Endothelial cell of umbilical vein (primary cell): ENCODE results near the gene TMEM225B. TPM values are rescaled to one million over a fixed set of nuclear protein-coding genes. Genes with fewer than 3 reads are reported as not detected.
"Not testable (repeated sequence)": the region's sequence is repeated elsewhere in the genome, so short reads cannot be mapped to it uniquely, and the experiment has no call there.

ENCODE experiments used
- BruUV-seq: library from RNA; stranded (reverse); fragments of 400-500 nt; replicated peaks from 2 replicates; lab custom pipeline; 2021; lab: Mats Ljungman, UMichigan
- CTCF ChIA-PET: fragments of 300-600, 350-600 bp; sonication (Branson Sonifier 250); formaldehyde crosslinking; loops from one replicate; lab custom pipeline; 2021; ENCODE audit warnings: antibody characterized with exemption, inconsistent platforms; lab: Charles Lee
- POLR2A ChIA-PET: fragments of 300-600, 350-600 bp; sonication (Branson Sonifier 250); formaldehyde crosslinking; loops from one replicate; lab custom pipeline; 2021; ENCODE audit warnings: antibody characterized with exemption, inconsistent platforms; lab: Charles Lee
- DNase-seq: peaks from one replicate; pipeline ENCODE4 v3.0.0-alpha.2; 2011; ENCODE audit warnings: low read depth, low spot score
- FAIRE-seq: peaks from 2 replicates; lab custom pipeline; 2011; peaks lifted over from hg19 to GRCh38; lab: Jason Lieb, UNC
- H2AFZ ChIP-seq: 2 replicates; pipeline ENCODE4 v1.6.0; 2012; ENCODE audit warnings: low read depth, low read length, control low read depth, inconsistent platforms
- H3K27ac ChIP-seq: 2 replicates; pipeline ENCODE4 v1.5.1; 2011; ENCODE audit warnings: low read depth, mild to moderate bottlenecking, control low read depth, low read length, moderate library complexity; ENCODE audit not compliant: insufficient read depth
- H3K27me3 ChIP-seq, 2 experiments: 2 replicates each; pipeline versions ENCODE4 v1.6.0 to v1.6.1; 2011; ENCODE audit warnings: low read length in 2 of 2, mixed read lengths in 1 of 2; ENCODE audit not compliant: control insufficient read depth in 2 of 2, insufficient read depth in 2 of 2
- H3K36me3 ChIP-seq, 2 experiments: 2 replicates in 1 of 2; 3 replicates in 1 of 2; pipeline ENCODE4 v1.5.1; 2011; ENCODE audit warnings: low read length in 2 of 2, mild to moderate bottlenecking in 1 of 2, moderate library complexity in 1 of 2; ENCODE audit not compliant: control insufficient read depth in 2 of 2, insufficient read depth in 2 of 2; ENCODE audit errors: extremely low read depth in 1 of 2
- H3K4me1 ChIP-seq: 3 replicates; pipeline ENCODE4 v1.5.1; 2011; ENCODE audit warnings: mild to moderate bottlenecking, low read length; ENCODE audit not compliant: control insufficient read depth, insufficient read depth; ENCODE audit errors: extremely low read depth
- H3K4me2 ChIP-seq: 2 replicates; pipeline ENCODE4 v1.6.1; 2011; ENCODE audit warnings: low read length, control low read depth, mixed read lengths; ENCODE audit not compliant: insufficient read depth
- H3K4me3 ChIP-seq, 3 experiments: fragments of 200-600 bp in 1 of 3; sonication (generic), shearing (Covaris generic) in 1 of 3; replicated peaks in 1 of 3; 2 replicates each; pipeline ENCODE4 v1.5.1; 2011 to 2016; ENCODE audit warnings: control low read depth in 3 of 3, low read length in 3 of 3, mild to moderate bottlenecking in 2 of 3, inconsistent platforms in 1 of 3, low read depth in 1 of 3, moderate library complexity in 1 of 3; ENCODE audit not compliant: insufficient read depth in 1 of 3
- H3K79me2 ChIP-seq: 2 replicates; pipeline ENCODE4 v1.6.0; 2012; ENCODE audit warnings: low read length, inconsistent platforms; ENCODE audit not compliant: control insufficient read depth, insufficient read depth
- H3K9ac ChIP-seq: replicated peaks from 2 replicates; pipeline ENCODE3; 2011; ENCODE audit warnings: low read length, control low read depth; ENCODE audit not compliant: insufficient read depth; ENCODE audit errors: extremely low read depth
- H3K9me1 ChIP-seq: replicated peaks from 3 replicates; pipeline ENCODE4 v1.6.0; 2011; ENCODE audit warnings: mild to moderate bottlenecking, low read length; ENCODE audit not compliant: control insufficient read depth, insufficient read depth; ENCODE audit errors: extremely low read depth
- H3K9me3 ChIP-seq: replicated peaks from 2 replicates; pipeline ENCODE4 v1.5.1; 2012; ENCODE audit warnings: low read length, inconsistent platforms; ENCODE audit not compliant: control insufficient read depth, insufficient read depth
- H4K20me1 ChIP-seq: replicated peaks from 2 replicates; pipeline ENCODE3; 2011; ENCODE audit warnings: mild to moderate bottlenecking, low read length; ENCODE audit not compliant: control insufficient read depth, insufficient read depth; ENCODE audit errors: extremely low read depth
- dilution Hi-C: fragments of 300-500 bp; cut with MboI; formaldehyde crosslinking; loops from one replicate; pipeline ENCODE4 v1.15.0; 2019; ENCODE audit warnings: low sequenced_read_pairs; ENCODE audit not compliant: extremely low pct_ligation_motif_present
- intact Hi-C: fragments of 100-400 bp; cut with micrococcal nuclease; formaldehyde crosslinking; loops from one replicate; pipeline ENCODE4 v1.10.0; 2022
- polyA plus RNA-seq, 4 experiments: library from polyadenylated mRNA; depleted of rRNA in 3 of 4; stranded (reverse) in 3 of 4; unstranded in 1 of 4; fragments of >200 nt; gene quantifications; 2 replicates each; pipeline versions ENCODE4 v1.2.1 to v1.2.3, GENCODE V29; 2011 to 2012; ENCODE audit warnings: missing spikeins in 1 of 4
- total RNA-seq: library from RNA; stranded (reverse); gene quantifications from 2 replicates; pipeline ENCODE4 v1.2.3, GENCODE V29; 2021

The TMEM225B gene
- total and polyA plus RNA-seq, 2 donors (not counting 3 experiments of a cell fraction or from before 2014, with no cell fraction given), result 0.29 TPM; not detected in 1

DNA sequence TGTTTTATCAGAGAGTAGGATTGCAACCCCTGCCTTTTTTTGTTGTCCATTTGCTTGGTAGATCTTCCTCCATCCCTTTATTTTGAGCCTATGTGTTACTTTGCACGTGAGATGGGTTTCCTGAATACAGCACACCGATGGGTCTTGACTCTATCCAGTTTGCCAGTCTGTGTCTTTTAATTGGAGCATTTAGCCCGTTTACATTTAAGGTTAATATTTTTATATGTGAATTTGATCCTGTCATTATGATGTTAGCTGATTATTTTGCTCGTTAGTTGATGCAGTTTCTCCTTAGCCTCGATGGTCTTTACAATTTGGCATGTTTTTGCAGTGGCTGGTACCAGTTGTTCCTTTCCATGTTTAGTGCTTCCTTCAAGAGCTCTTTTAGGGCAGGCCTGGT is 59.8 kb downstream of the TMEM225B start:
- H3K9me1 ChIP-seq, H3K79me2 ChIP-seq, H3K36me3 ChIP-seq, H3K27ac ChIP-seq, H2AFZ ChIP-seq, H3K4me2 ChIP-seq, H3K9ac ChIP-seq, H3K4me3 ChIP-seq, dilution Hi-C loops, CTCF ChIA-PET, H3K27me3 ChIP-seq, intact Hi-C loops, BruUV-seq, H3K4me1 ChIP-seq, DNase-seq, FAIRE-seq, H4K20me1 ChIP-seq, POLR2A ChIA-PET, H3K9me3 ChIP-seq: not testable (repeated sequence)

Other genes with a start within 250 kb of the TMEM225B start
- 232 and 294 TPM in 2 replicates for gene ARPC1B, start 223.5 kb upstream of the TMEM225B start, total RNA-seq
- gene ARPC1B, start 223.5 kb upstream of the TMEM225B start, polyA plus RNA-seq, result 732 and 831 TPM in 2 replicates
- gene PDAP1, start 189.7 kb upstream of the TMEM225B start, total RNA-seq, result 148 and 150 TPM in 2 replicates
- gene PDAP1, start 189.7 kb upstream of the TMEM225B start, polyA plus RNA-seq, result 19.3 and 32.6 TPM in 2 replicates
- 113 and 122 TPM in 2 replicates for gene BUD31, start 189.3 kb upstream of the TMEM225B start, total RNA-seq
- 67.1 and 67.8 TPM in 2 replicates for gene BUD31, start 189.3 kb upstream of the TMEM225B start, polyA plus RNA-seq
- 6.9 and 9.6 TPM in 2 replicates for gene PTCD1, start 159.5 kb upstream of the TMEM225B start, total RNA-seq
- gene PTCD1, start 159.5 kb upstream of the TMEM225B start, polyA plus RNA-seq, result 3.8 and 4.2 TPM in 2 replicates
- 48.3 and 51.5 TPM in 2 replicates for gene CPSF4, start 159.3 kb upstream of the TMEM225B start, total RNA-seq
- 53.0 and 56.1 TPM in 2 replicates for gene CPSF4, start 159.3 kb upstream of the TMEM225B start, polyA plus RNA-seq
- gene ATP5MF, start 132.1 kb upstream of the TMEM225B start, total RNA-seq, result 348 and 369 TPM in 2 replicates
- 2,129 and 2,140 TPM in 2 replicates for gene ATP5MF, start 132.1 kb upstream of the TMEM225B start, polyA plus RNA-seq
- gene ZNF789, start 125.4 kb upstream of the TMEM225B start, total RNA-seq, result 16.6 and 21.6 TPM in 2 replicates
- gene ZNF789, start 125.4 kb upstream of the TMEM225B start, polyA plus RNA-seq, result 10.9 and 11.6 TPM in 2 replicates
- gene ZNF394, start 98.0 kb upstream of the TMEM225B start, total RNA-seq, result 19.8 and 22.8 TPM in 2 replicates
- 8.3 and 8.6 TPM in 2 replicates for gene ZNF394, start 98.0 kb upstream of the TMEM225B start, polyA plus RNA-seq
- gene ZKSCAN5, start 93.6 kb upstream of the TMEM225B start, total RNA-seq, result 9.6 and 9.7 TPM in 2 replicates
- gene ZKSCAN5, start 93.6 kb upstream of the TMEM225B start, polyA plus RNA-seq, result 3.6 and 4.3 TPM in 2 replicates
- gene FAM200A, start 46.2 kb upstream of the TMEM225B start, total RNA-seq, result 3.0 and 3.6 TPM in 2 replicates
- gene FAM200A, start 46.2 kb upstream of the TMEM225B start, polyA plus RNA-seq, result 1.7 and 2.1 TPM in 2 replicates
- 15.7 and 16.9 TPM in 2 replicates for gene ZNF655, start 39.6 kb upstream of the TMEM225B start, total RNA-seq
- 17.4 and 20.4 TPM in 2 replicates for gene ZNF655, start 39.6 kb upstream of the TMEM225B start, polyA plus RNA-seq
- gene ZSCAN25, start 18.7 kb downstream of the TMEM225B start, total RNA-seq, result 11.4 and 13.8 TPM in 2 replicates
- gene ZSCAN25, start 18.7 kb downstream of the TMEM225B start, polyA plus RNA-seq, result 8.4 and 8.9 TPM in 2 replicates
- gene CYP3A5, start 81.7 kb downstream of the TMEM225B start, total RNA-seq, result not detected in 2 replicates
- gene CYP3A5, start 81.7 kb downstream of the TMEM225B start, polyA plus RNA-seq, result not detected in 2 replicates
- not detected in 2 replicates for gene CYP3A7, start 136.9 kb downstream of the TMEM225B start, total RNA-seq
- gene CYP3A7, start 136.9 kb downstream of the TMEM225B start, polyA plus RNA-seq, result not detected in 2 replicates
- gene CYP3A4, start 185.9 kb downstream of the TMEM225B start, total RNA-seq, result not detected in 2 replicates
- not detected in 2 replicates for gene CYP3A4, start 185.9 kb downstream of the TMEM225B start, polyA plus RNA-seq
- gene CYP3A43, start 229.7 kb downstream of the TMEM225B start, total RNA-seq, result not detected in 2 replicates
- gene CYP3A43, start 229.7 kb downstream of the TMEM225B start, polyA plus RNA-seq, result not detected in 2 replicates